Spinal cord (tissue), 10 donors: ENCODE results near the gene SNRPD3. TPM values are rescaled to one million over a fixed set of nuclear protein-coding genes. Genes with fewer than 3 reads are reported as not detected.
"Not testable (repeated sequence)": the region's sequence is repeated elsewhere in the genome, so short reads cannot be mapped to it uniquely, and the experiment has no call there.

Source experiments
- DNase-seq, 6 donors: peaks; one replicate each; pipeline versions ENCODE4 v3.0.0 to v3.0.0-alpha.2; 2013 to 2015; ENCODE audit warnings: low spot score in 6 of 6, low read depth in 4 of 6
- H3K27ac ChIP-seq: one replicate; pipeline ENCODE4 v1.5.1; 2013; ENCODE audit warnings: low read depth, low read length, control low read depth
- H3K27me3 ChIP-seq: one replicate; pipeline ENCODE4 v1.6.1; 2013; ENCODE audit warnings: low read length; ENCODE audit not compliant: control insufficient read depth, insufficient read depth
- H3K36me3 ChIP-seq: one replicate; pipeline ENCODE4 v1.6.1; 2013; ENCODE audit warnings: low read length; ENCODE audit not compliant: control insufficient read depth, insufficient read depth
- H3K4me1 ChIP-seq: one replicate; pipeline ENCODE4 v1.6.1; 2013; ENCODE audit warnings: low read length; ENCODE audit not compliant: control insufficient read depth, insufficient read depth
- H3K4me3 ChIP-seq: one replicate; pipeline ENCODE4 v1.5.1; 2013; ENCODE audit warnings: low read depth, low read length, control low read depth
- H3K9me3 ChIP-seq: one replicate; pipeline ENCODE4 v1.6.1; 2013; ENCODE audit warnings: low read length; ENCODE audit not compliant: control insufficient read depth, insufficient read depth
- WGBS: methylation state at CpG from one replicate; pipeline ENCODE4 v1.1.5; 2013; ENCODE audit warnings: missing lambda C conversion rate; ENCODE audit not compliant: insufficient coverage; 5-methylcytosine and 5-hydroxymethylcytosine counted together
- polyA plus RNA-seq, 2 donors: library from polyadenylated mRNA; unstranded; fragments of 120-200 nt; gene quantifications; one replicate each; pipeline ENCODE4 v1.2.1, GENCODE V29; 2013; ENCODE audit not compliant: insufficient read length in 2 of 2
- total RNA-seq, 2 donors: library from RNA; depleted of rRNA in 1 of 2; stranded (reverse); fragments of 120-200 nt in 1 of 2; fragments of >200 nt in 1 of 2; gene quantifications; one replicate each; pipeline versions ENCODE4 v1.2.3 to v1.2.4, GENCODE V29; 2013 to 2014
- donor health status: healthy.

SNRPD3 gene
- total and polyA plus RNA-seq, 4 donors: 107 to 130 (median 129) TPM

DNA sequence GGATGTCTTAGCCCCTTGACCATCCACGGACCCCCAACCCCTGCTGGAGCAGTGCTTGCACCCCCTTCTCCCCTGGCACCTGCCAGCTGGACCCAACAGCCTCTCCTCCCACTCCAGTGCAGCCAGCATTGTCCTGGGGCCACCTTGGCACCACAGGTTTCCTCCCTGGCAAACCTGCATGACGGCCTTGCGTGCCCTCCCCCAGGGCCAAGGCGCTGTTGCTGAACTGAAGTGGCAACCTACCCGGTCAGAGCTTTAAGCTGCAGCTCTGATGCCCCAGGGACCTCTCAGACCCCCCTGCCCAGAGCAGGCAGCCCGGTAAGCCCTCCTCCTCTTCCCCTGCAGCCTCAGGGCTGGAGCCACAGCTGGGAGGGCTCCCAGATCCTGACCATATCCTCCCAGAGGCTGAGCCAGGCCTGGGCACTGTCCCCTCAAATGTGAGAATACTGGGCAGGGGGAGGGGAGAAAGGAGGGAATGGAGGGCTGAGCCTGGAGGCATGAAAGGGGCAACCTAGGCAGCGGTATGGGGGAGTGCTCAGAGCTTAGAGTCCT is 38.8 kb downstream of the SNRPD3 start:
- no peaks in the 10 kb centered on the region for H3K27me3 ChIP-seq
- no peak overlapping the region for H3K27ac ChIP-seq
- 71% methylated on average over 6 of the region's 7 CpGs for WGBS
- peaks cover 14% of the 10 kb centered on the region for H3K36me3 ChIP-seq
- no peak overlapping the region for H3K4me3 ChIP-seq
- DNase-seq: no peak
- H3K9me3 ChIP-seq: no peaks in the 10 kb centered on the region
- H3K4me1 ChIP-seq: peaks cover 51% of the 10 kb centered on the region

DNA sequence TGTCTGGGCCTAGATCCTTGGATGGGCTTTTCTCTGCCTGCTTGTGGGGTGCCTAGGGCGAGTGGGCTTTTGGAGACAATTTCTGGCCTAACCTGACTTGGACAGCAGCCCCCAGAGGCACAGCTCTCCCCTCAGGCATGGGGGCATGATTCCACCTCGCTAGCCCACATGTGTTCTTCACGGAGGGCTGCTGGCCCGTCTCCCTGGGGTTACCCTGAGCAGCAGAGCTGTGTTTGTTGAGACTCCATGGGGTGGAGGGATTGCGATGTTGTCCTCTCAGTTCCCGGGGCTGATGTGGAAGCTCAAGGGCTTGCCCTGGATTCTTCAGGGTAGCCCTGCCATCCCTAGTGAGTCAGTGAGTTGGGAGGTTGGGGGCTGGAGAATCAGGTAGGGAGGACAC is 39.4 kb downstream of the SNRPD3 start:
- peaks cover 45% of the 10 kb centered on the region for H3K4me1 ChIP-seq
- no peak overlapping the region for H3K4me3 ChIP-seq
- no peak overlapping the region for H3K27ac ChIP-seq
- H3K9me3 ChIP-seq: no peaks in the 10 kb centered on the region
- no peaks in the 10 kb centered on the region for H3K27me3 ChIP-seq
- 80% methylated on average over 6 of the region's 6 CpGs for WGBS
- peaks cover 9% of the 10 kb centered on the region for H3K36me3 ChIP-seq
- no peak for DNase-seq

- WGBS: 91% methylated on average over 3 of the region's 4 CpGs
Measured at GRCh38 chr22:24595863-24596262, 40.1 kb downstream of the SNRPD3 start.

GRCh38 chr22:24597076-24597475 is 41.3 kb downstream of the SNRPD3 start:
- not testable (repeated sequence) for H3K9me3 ChIP-seq, H3K27me3 ChIP-seq, DNase-seq, H3K4me3 ChIP-seq, H3K36me3 ChIP-seq, H3K27ac ChIP-seq
- WGBS: 86% methylated on average over 1 of the region's 9 CpGs
- peaks cover 33% of the 10 kb centered on the region for H3K4me1 ChIP-seq

More at GRCh38 chr22:24595863-24596262, 40.1 kb downstream of the SNRPD3 start:
- H3K36me3 ChIP-seq: peaks cover 6% of the 10 kb centered on the region
- no peaks in the 10 kb centered on the region for H3K9me3 ChIP-seq
- H3K4me3 ChIP-seq: no peak overlapping the region
- no peak for DNase-seq
- H3K27ac ChIP-seq: no peak overlapping the region
- H3K4me1 ChIP-seq: peaks cover 40% of the 10 kb centered on the region
- H3K27me3 ChIP-seq: no peaks in the 10 kb centered on the region

- H3K4me3 ChIP-seq: no peak overlapping the region
- no peaks in the 10 kb centered on the region for H3K27me3 ChIP-seq
- no peaks in the 10 kb centered on the region for H3K9me3 ChIP-seq
- DNase-seq: no peak
- H3K4me1 ChIP-seq: peaks cover 21% of the 10 kb centered on the region
- no peaks in the 10 kb centered on the region for H3K36me3 ChIP-seq
- 76% methylated on average over 7 of the region's 8 CpGs for WGBS
- H3K27ac ChIP-seq: no peak overlapping the region
Measured at GRCh38 chr22:24599514-24599913, 43.7 kb downstream of the SNRPD3 start.

DNA sequence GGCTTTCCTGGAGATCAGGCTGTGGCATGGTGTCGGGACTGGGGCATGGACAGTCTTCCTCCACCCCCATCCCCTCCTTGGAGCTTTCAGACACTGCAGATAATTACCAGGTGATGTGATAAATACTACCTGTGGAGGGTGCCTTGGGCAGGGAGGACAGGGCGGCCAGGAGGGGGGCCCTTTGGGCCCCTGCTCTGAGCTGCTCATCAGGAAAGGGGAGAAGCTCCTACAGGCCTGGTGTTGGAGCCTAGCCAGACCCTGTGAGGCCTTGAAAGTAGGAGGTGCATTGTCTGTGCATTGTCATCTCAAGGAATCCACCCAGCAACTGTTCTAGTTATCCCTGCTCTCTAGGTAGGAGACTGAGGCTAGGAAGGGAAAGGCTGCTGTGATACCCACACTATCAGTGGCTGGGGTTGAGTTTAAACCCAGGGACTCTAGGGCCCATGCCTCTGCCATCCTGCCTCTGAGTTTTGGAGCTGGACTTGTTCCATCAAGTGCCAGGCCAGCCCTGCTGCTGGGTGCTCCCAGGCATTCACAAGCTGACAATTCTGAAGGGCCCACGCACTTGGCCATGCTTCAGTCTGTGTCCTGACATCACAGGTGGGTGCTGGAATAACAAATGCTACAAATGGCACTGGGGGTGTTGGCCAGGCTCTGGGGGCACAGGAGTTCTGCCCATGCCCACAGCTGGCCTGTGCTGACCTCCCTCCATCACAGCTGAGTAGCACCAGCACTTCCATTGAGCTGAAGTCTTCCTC is 44.3 kb downstream of the SNRPD3 start:
- not testable (repeated sequence) for H3K9me3 ChIP-seq, H3K4me3 ChIP-seq, DNase-seq, H3K27ac ChIP-seq, H3K27me3 ChIP-seq, H3K36me3 ChIP-seq
- WGBS: 79% methylated on average over 2 of the region's 3 CpGs
- peaks cover 14% of the 10 kb centered on the region for H3K4me1 ChIP-seq

GRCh38 chr22:24601217-24602104 is 45.7 kb downstream of the SNRPD3 start:
- H3K27ac ChIP-seq: no peak overlapping the region
- no peaks in the 10 kb centered on the region for H3K27me3 ChIP-seq

DNA sequence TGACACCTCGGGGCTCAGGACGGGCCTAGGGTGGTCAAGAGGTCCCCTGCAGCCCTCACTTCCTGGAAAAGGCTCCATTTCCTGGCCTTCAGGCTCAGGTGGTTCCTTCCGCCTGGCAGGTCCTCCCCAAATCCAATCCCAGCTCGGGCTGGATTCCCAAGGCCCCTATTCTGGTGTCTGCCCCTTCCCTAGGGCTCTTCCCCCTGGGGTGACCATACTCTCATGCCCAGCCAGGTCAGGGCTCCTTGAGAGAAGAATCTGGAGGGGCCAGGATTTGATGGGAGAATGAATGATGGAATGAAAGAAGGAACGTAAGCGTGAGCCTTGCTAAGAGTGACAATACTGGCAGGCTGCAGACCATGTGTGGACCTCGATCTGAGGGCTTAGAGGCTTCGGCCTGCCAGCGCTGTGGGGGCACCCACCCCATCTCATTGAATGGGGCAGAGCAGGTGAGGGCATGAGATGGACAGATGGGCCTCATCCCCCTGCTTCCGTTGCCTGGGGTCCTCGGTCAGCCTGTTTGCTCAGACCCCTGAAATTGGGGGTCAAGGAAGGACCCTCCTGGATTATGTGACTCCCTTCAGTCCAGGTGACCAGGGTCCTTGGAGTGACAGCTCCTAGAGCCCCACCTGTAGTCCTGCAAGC is 46.4 kb downstream of the SNRPD3 start:
- not testable (repeated sequence) for H3K27me3 ChIP-seq, H3K27ac ChIP-seq, H3K4me3 ChIP-seq, H3K9me3 ChIP-seq, DNase-seq, H3K36me3 ChIP-seq
- 82% methylated on average over 9 of the region's 11 CpGs for WGBS
- peaks cover 11% of the 10 kb centered on the region for H3K4me1 ChIP-seq

More at GRCh38 chr22:24601217-24602104, 45.7 kb downstream of the SNRPD3 start:
- DNase-seq: no peak
- WGBS: 75% methylated on average over 8 of the region's 12 CpGs
- Histone ChIP-seq H3K4me1 (peaks cover 11% of the 10 kb centered on the region), H3K36me3 (no peaks in the 10 kb centered on the region), H3K4me3 (no peak overlapping the region), H3K9me3 (no peaks in the 10 kb centered on the region)
